SJCRH30 (cell line): ENCODE results near the gene SORBS1. TPM values are rescaled to one million over a fixed set of nuclear protein-coding genes. Genes with fewer than 3 reads are reported as not detected.

Experiments
- DNase-seq, 2 experiments: peaks; one replicate each; pipeline ENCODE4 v3.0.0-alpha.2; 2015 to 2020
- H3K27ac ChIP-seq: fragments of 250-450 bp; sonication (Bioruptor Pico); 2 replicates; pipeline ENCODE4 v1.5.1; 2020; ENCODE audit warnings: mild to moderate bottlenecking, moderate library complexity
- H3K27me3 ChIP-seq: fragments of 250-450 bp; sonication (Bioruptor Pico); 2 replicates; pipeline ENCODE4 v1.5.1; 2020; ENCODE audit warnings: mild to moderate bottlenecking, moderate library complexity
- H3K36me3 ChIP-seq: fragments of 250-450 bp; sonication (Bioruptor Pico); 2 replicates; pipeline ENCODE4 v1.5.1; 2020; ENCODE audit warnings: mild to moderate bottlenecking, moderate library complexity
- H3K4me1 ChIP-seq: fragments of 250-450 bp; sonication (Bioruptor Pico); 2 replicates; pipeline ENCODE4 v1.5.1; 2020; ENCODE audit warnings: mild to moderate bottlenecking, moderate library complexity
- H3K4me3 ChIP-seq: fragments of 250-450 bp; sonication (Bioruptor Pico); 2 replicates; pipeline ENCODE4 v1.5.1; 2020; ENCODE audit warnings: mild to moderate bottlenecking, moderate library complexity
- H3K9me3 ChIP-seq: fragments of 250-450 bp; sonication (Bioruptor Pico); replicated peaks from 2 replicates; pipeline ENCODE4 v1.5.1; 2020; ENCODE audit warnings: mild to moderate bottlenecking, moderate library complexity
- total RNA-seq: library from RNA; depleted of rRNA; stranded (reverse); fragments of >200 nt; shearing (Covaris generic); gene quantifications from 2 replicates; pipeline ENCODE4 v1.2.3, GENCODE V29; 2014

Gene SORBS1
- total RNA-seq, 1 experiment from 2014 or later: 17.1 TPM

DNA sequence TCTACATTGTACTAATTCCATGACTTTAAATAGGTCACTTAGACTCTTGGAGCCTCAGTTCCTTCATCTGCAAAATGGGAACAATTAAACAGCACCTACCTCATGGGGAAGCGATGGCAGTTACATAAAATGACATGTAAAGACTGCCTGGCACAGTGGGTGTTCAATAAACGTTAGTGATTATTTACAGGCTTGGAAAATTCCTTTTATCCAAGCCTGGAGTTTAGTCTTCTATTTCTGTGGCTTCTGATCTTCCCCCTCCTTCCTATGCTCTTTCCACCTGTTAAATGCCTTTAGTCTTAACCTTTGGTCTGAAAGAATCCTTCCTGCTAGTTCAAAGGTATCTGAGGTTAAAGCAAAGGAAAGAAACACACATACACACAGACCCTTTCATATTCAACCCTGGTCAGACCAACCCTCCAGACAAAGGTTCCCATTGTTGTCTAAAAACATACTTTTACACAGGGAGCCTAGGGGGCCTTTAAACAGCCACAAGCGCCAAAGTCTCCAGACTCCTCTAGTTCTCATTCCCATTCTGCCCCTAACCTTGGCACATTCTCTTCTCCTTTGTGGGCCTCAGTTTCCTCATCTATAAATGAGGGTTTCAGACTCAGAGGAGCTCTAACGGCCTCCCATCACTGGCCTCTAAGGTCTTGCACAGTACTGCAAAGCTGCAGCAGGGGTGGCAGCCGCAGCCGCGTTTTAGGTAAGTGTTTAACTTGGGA, 21.4 kb downstream of the SORBS1 start:
- H3K4me1 ChIP-seq: peaks cover 25% of the 10 kb centered on the region
- no peaks in the 10 kb centered on the region for H3K27me3 ChIP-seq
- no peak overlapping the region for H3K27ac ChIP-seq
- peak in 1 of 2 experiments; percentile 56 for DNase-seq
- H3K4me3 ChIP-seq: no peak overlapping the region
- no peaks in the 10 kb centered on the region for H3K36me3 ChIP-seq
- no peaks in the 10 kb centered on the region for H3K9me3 ChIP-seq

DNA sequence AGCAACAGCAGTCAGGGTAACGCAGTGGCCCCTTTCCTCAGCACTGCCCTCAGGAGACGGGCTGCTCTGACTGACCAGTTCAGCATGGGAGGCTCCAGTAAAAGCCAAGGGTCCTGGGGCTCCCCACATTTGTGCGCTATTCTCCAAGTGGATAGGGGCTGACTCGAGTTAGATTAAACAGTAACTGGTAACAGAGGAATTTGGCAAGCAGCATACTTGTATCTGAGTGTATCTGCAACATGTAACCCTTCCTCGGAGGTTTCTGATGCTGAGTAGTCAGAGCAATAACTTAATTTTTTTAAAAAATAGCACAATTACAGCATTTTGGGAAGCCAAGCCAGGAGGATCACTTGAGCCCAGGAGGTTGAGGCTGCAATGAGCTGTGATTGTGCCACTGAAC, 22.8 kb downstream of the SORBS1 start:
- no peaks in the 10 kb centered on the region for H3K27me3 ChIP-seq
- no peaks in the 10 kb centered on the region for H3K36me3 ChIP-seq
- no peak overlapping the region for H3K4me3 ChIP-seq
- no peak for DNase-seq
- H3K27ac ChIP-seq: no peak overlapping the region
- H3K4me1 ChIP-seq: peaks cover 13% of the 10 kb centered on the region
- no peaks in the 10 kb centered on the region for H3K9me3 ChIP-seq

GRCh38 chr10:95537542-95537927, 23.6 kb downstream of the SORBS1 start:
- no peaks in the 10 kb centered on the region for H3K9me3 ChIP-seq
- no peak overlapping the region for H3K27ac ChIP-seq
- no peak overlapping the region for H3K4me3 ChIP-seq
- peaks cover 8% of the 10 kb centered on the region; the same call in 1 of the 2 replicates for H3K4me1 ChIP-seq
- H3K27me3 ChIP-seq: no peaks in the 10 kb centered on the region
- H3K36me3 ChIP-seq: no peaks in the 10 kb centered on the region
- DNase-seq: no peak

DNA sequence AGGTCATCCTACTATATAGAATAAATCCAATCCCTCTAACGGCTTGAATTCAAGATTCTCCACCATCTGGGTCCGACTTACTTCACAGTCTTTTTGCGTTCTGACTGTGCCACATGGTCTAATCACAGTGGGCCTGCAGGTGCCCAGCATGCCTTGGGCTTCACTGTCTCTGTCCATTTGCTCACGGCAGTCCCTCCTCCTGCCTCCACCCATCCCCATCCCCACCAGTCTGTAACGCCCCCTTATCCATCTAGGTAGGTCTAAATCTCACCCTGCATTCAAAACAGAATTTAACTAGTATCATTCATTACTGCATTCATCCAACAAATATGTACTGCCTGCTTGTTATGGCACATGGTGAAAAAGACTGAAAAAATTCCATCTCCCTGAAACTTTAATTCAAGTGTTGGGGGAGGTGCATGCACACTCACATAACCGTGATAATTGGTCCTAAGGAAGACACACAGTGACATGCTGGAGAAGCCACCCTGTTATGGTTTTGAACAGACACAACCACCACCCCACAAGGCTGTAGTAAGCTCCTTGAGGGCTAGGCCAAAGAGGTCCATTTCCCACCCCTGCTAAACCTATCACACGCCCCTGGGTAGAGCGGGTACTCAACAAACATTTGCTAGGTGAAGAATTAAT, 24.2 kb downstream of the SORBS1 start:
- no peaks in the 10 kb centered on the region for H3K9me3 ChIP-seq
- no peak overlapping the region for H3K4me3 ChIP-seq
- H3K27me3 ChIP-seq: no peaks in the 10 kb centered on the region
- DNase-seq: no peak
- no peaks in the 10 kb centered on the region for H3K36me3 ChIP-seq
- H3K4me1 ChIP-seq: peaks cover 8% of the 10 kb centered on the region; the same call in 1 of the 2 replicates
- H3K27ac ChIP-seq: no peak overlapping the region

GRCh38 chr10:95536017-95536416, 25.2 kb downstream of the SORBS1 start:
- Histone ChIP-seq H3K27ac (no peak overlapping the region), H3K4me1 (peaks cover 8% of the 10 kb centered on the region; the same call in 1 of the 2 replicates), H3K36me3 (no peaks in the 10 kb centered on the region), H3K9me3 (no peaks in the 10 kb centered on the region), H3K27me3 (no peaks in the 10 kb centered on the region), H3K4me3 (no peak overlapping the region)
- no peak for DNase-seq

DNA sequence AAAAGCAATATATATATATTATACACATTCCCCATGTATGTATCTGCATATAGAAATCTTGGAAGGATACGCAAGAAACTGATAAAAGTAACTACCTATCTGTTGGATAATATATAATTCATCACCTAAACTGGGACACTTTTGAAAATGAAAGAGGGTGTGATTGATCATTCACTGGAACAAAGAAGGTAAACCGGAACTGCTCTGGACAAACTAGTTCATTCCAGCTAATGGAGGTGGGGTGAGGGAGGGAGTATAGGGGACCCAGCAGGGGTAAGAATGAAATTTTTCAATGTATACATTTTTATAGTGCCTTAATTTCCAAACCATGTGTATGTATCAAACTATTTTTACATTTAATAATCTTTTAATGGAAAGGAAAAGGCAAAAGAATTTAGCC, 25.6 kb downstream of the SORBS1 start:
- Histone ChIP-seq H3K27ac (no peak overlapping the region), H3K4me3 (no peak overlapping the region), H3K4me1 (peaks cover 8% of the 10 kb centered on the region; the same call in 1 of the 2 replicates), H3K36me3 (no peaks in the 10 kb centered on the region), H3K27me3 (no peaks in the 10 kb centered on the region), H3K9me3 (no peaks in the 10 kb centered on the region)
- DNase-seq: no peak

DNA sequence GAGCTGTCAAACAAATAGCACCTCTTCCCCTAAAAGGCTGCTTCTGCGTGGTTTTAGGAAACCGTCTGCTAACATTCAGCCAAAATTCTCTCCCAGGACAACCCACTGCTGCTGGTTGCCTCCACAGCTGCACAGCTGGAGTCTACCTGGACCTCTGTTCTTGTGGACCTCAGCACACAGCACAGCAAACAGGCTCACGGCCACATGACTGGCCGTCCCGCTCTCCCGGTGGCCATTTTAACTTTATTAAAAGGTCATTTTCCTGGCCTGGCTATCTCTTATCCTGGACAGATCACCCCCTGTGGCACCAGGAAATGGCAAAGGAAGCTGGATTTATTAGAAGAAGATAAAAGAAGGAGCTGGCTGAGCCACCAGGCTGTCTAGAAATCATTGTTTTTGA, 27.6 kb downstream of the SORBS1 start:
- no peak overlapping the region for H3K27ac ChIP-seq
- no peaks in the 10 kb centered on the region for H3K9me3 ChIP-seq
- H3K36me3 ChIP-seq: no peaks in the 10 kb centered on the region
- no peak overlapping the region for H3K4me3 ChIP-seq
- no peaks in the 10 kb centered on the region for H3K27me3 ChIP-seq
- no peaks in the 10 kb centered on the region for H3K4me1 ChIP-seq
- no peak for DNase-seq

GRCh38 chr10:95532536-95532935, 28.6 kb downstream of the SORBS1 start:
- Histone ChIP-seq H3K27ac (no peak overlapping the region), H3K4me3 (no peak overlapping the region), H3K27me3 (no peaks in the 10 kb centered on the region), H3K4me1 (no peaks in the 10 kb centered on the region), H3K36me3 (no peaks in the 10 kb centered on the region), H3K9me3 (no peaks in the 10 kb centered on the region)
- no peak for DNase-seq

- DNase-seq: no peak
Measured at GRCh38 chr10:95531994-95532399, 29.2 kb downstream of the SORBS1 start.

DNA sequence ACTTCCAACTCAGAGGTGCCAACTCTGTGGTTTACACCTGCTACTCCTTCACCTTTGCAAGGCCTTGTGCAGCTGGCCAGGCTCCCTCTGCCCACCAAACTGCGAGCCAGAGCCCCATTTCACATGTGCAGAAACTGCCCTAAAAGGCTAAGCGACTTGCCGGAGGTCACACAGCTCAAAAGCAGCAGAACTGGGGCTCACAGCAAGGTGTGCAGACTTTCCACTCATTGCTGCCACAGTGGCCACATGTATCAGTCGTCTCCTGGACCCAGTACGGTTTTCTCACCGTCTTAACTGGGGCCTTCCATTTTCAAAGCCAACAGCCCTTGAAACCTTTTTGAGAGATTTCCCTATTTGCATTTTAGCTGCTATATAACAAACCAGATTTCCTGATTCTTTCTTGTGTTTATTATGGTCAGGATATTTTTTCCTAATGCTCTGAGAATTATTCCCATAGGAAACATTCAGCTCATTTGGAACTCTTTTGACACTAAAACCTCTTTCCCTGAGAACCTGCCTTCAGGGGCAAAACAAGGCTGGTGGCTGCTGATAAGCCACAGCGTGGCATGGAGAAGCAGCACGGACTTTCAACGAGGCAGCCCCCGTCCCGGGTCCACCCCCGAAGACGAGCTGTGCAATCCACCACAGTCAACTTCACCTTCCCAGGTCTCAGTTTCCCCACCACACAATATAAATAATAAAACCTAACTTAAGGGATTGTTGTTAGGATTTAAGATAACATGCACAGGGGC, 29.9 kb downstream of the SORBS1 start:
- H3K27ac ChIP-seq: no peak overlapping the region
- no peaks in the 10 kb centered on the region for H3K36me3 ChIP-seq
- no peaks in the 10 kb centered on the region for H3K9me3 ChIP-seq
- DNase-seq: no peak
- no peaks in the 10 kb centered on the region for H3K4me1 ChIP-seq
- no peaks in the 10 kb centered on the region for H3K27me3 ChIP-seq
- no peak overlapping the region for H3K4me3 ChIP-seq

More at GRCh38 chr10:95531994-95532399, 29.2 kb downstream of the SORBS1 start:
- H3K9me3 ChIP-seq: no peaks in the 10 kb centered on the region
- H3K36me3 ChIP-seq: no peaks in the 10 kb centered on the region
- H3K27me3 ChIP-seq: no peaks in the 10 kb centered on the region
- no peak overlapping the region for H3K4me3 ChIP-seq
- H3K27ac ChIP-seq: no peak overlapping the region
- H3K4me1 ChIP-seq: no peaks in the 10 kb centered on the region

DNA sequence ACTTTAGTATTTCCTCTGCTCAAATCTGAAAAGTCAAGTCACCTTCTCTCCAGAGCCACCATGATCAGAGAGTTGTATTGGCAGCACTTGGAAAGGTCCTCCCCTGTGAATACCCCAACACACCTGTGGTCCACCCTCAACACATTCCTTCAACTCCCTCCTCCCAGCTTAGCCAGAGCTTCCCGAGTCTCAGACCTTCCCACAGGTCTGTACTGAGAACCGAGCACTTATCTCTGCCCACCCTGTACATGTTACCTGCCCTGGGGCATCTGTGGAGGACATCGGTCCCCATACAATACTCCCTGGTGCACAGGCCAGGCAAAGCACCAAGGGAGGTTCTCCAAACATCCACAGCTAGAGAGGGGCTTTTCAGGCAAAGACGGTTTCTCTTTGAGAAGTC, 30.6 kb downstream of the SORBS1 start:
- no peaks in the 10 kb centered on the region for H3K4me1 ChIP-seq
- H3K36me3 ChIP-seq: no peaks in the 10 kb centered on the region
- no peak for DNase-seq
- H3K27ac ChIP-seq: no peak overlapping the region
- no peak overlapping the region for H3K4me3 ChIP-seq
- no peaks in the 10 kb centered on the region for H3K27me3 ChIP-seq
- H3K9me3 ChIP-seq: no peaks in the 10 kb centered on the region

DNA sequence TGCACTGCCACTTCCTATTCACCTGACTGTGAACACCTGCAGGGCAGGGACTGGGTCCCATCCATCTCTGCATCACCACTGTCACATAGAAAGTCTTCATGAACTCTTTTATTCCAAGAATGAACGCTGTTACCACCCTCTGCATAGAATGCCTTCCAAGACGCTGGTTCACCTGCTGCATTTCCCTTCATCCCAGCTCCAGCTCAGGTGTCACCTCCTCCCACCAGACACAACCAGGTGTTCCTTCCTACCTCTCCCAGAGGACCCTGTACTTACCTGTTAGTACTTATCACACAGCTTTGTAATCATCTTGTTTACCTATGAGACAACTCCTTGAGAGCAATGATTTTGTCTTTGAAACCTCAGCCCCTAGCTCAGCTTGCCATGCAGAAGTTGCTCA, 31.1 kb downstream of the SORBS1 start:
- no peak overlapping the region for H3K27ac ChIP-seq
- no peaks in the 10 kb centered on the region for H3K4me1 ChIP-seq
- H3K4me3 ChIP-seq: no peak overlapping the region
- H3K27me3 ChIP-seq: no peaks in the 10 kb centered on the region
- no peak for DNase-seq
- no peaks in the 10 kb centered on the region for H3K36me3 ChIP-seq
- no peaks in the 10 kb centered on the region for H3K9me3 ChIP-seq

GRCh38 chr10:95526044-95526443, 35.1 kb downstream of the SORBS1 start:
- no peak overlapping the region for H3K27ac ChIP-seq
- H3K9me3 ChIP-seq: no peaks in the 10 kb centered on the region
- DNase-seq: no peak
- H3K4me1 ChIP-seq: no peaks in the 10 kb centered on the region
- H3K4me3 ChIP-seq: no peak overlapping the region
- H3K27me3 ChIP-seq: no peaks in the 10 kb centered on the region
- H3K36me3 ChIP-seq: no peaks in the 10 kb centered on the region

GRCh38 chr10:95525033-95525418, 36.1 kb downstream of the SORBS1 start:
- no peak overlapping the region for H3K4me3 ChIP-seq
- no peaks in the 10 kb centered on the region for H3K27me3 ChIP-seq
- no peak for DNase-seq

DNA sequence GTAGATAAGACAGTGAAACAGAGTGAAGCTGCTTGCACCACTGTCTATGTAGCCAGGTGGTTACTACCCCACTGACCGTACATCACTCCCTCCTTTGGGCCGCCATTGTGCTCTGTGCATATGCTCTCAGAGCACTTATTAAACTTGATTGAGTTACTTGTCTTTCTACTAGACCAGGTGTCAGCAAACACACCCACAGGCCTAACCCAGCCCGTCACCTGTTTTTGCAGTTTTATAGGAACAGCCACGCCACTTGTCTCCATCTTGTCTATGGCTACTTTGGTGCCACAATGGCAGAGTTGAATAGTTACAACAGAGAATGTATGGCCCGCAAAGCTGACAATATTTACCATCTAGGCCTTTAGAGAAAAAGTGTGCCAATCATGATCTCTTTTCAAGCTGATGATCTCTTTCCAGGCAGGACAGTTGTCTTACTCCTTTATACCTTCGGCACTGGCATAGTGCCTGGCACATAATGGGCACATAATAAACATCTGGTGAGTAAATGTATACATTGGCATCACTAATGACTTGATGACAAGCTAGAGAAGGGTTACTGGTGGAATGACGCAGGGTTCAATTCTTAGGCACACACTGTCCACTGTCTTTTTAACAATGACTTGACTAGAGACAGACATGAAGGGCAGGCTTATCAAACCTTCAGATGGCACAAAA, 36.7 kb downstream of the SORBS1 start:
- no peak overlapping the region for H3K27ac ChIP-seq
- H3K4me3 ChIP-seq: no peak overlapping the region
- DNase-seq: no peak
- no peaks in the 10 kb centered on the region for H3K9me3 ChIP-seq
- H3K27me3 ChIP-seq: no peaks in the 10 kb centered on the region
- H3K36me3 ChIP-seq: no peaks in the 10 kb centered on the region
- H3K4me1 ChIP-seq: no peaks in the 10 kb centered on the region

More at GRCh38 chr10:95525033-95525418, 36.1 kb downstream of the SORBS1 start:
- no peak overlapping the region for H3K27ac ChIP-seq
- H3K36me3 ChIP-seq: no peaks in the 10 kb centered on the region
- no peaks in the 10 kb centered on the region for H3K4me1 ChIP-seq
- no peaks in the 10 kb centered on the region for H3K9me3 ChIP-seq
